Cardiac septum (tissue), 1 donor: ENCODE results near the gene MCMBP. TPM values are rescaled to one million over a fixed set of nuclear protein-coding genes. Genes with fewer than 3 reads are reported as not detected.
"Not testable (repeated sequence)": the region's sequence is repeated elsewhere in the genome, so short reads cannot be mapped to it uniquely, and the experiment has no call there.

Experiments
- DNase-seq: peaks from one replicate; pipeline ENCODE4 v3.0.0-alpha.2; 2020; ENCODE audit warnings: low spot score
- intact Hi-C: fragments of 100-400 bp; cut with DNase I; formaldehyde crosslinking; loops from one replicate; pipeline ENCODE4 v1.14.0; 2022
- long read RNA-seq: library from polyadenylated mRNA; unstranded; transcript quantifications from one replicate; pipeline ENCODE4 v2.0.0, GENCODE V29; 2021
- total RNA-seq: library from RNA; stranded (reverse); fragmentation: NEBNext Ultra II Directional; extraction: Animal tissue kit (Norgen Biotek cat#: 25700); gene quantifications from one replicate; pipeline ENCODE4 v1.2.1, GENCODE V29; 2021
- donor health status: DM: no; HTN: no; CAD: no.

MCMBP gene, protein sequence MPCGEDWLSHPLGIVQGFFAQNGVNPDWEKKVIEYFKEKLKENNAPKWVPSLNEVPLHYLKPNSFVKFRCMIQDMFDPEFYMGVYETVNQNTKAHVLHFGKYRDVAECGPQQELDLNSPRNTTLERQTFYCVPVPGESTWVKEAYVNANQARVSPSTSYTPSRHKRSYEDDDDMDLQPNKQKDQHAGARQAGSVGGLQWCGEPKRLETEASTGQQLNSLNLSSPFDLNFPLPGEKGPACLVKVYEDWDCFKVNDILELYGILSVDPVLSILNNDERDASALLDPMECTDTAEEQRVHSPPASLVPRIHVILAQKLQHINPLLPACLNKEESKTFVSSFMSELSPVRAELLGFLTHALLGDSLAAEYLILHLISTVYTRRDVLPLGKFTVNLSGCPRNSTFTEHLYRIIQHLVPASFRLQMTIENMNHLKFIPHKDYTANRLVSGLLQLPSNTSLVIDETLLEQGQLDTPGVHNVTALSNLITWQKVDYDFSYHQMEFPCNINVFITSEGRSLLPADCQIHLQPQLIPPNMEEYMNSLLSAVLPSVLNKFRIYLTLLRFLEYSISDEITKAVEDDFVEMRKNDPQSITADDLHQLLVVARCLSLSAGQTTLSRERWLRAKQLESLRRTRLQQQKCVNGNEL
- total RNA-seq: 30.3 TPM
- long read RNA-seq, full-length matches to known transcripts: 47 of 61 reads
- long read RNA-seq, partial matches to known transcripts: 4 of 61 reads
- long read RNA-seq, other reads (novel, unspliced or antisense): 10 of 61 reads

DNA sequence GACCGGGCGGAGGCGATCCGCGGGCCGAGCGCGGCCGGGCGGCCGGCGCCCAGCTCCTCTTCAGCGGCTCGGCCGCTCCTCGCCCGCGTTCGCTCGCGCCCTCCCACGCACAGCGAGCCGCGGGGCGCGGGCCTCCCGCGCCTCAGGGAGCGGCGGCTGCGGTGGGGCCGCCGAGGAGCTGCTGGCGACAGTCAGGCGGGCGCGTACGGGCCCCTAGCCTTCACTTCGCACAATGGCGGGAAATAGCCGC is at the start of gene MCMBP:
MCMBP (minus strand) TSS at position 234 of the 250 bp plus-strand sequence. CDS start 259 bp downstream, outside the sequence.
- intact Hi-C loops: loop anchor here (1.0 to 5.0 kb wide), 2 partner anchors 20 to 185 kb away; partner anchors contain the start of gene SEC23IP
- DNase-seq: no peak

DNA sequence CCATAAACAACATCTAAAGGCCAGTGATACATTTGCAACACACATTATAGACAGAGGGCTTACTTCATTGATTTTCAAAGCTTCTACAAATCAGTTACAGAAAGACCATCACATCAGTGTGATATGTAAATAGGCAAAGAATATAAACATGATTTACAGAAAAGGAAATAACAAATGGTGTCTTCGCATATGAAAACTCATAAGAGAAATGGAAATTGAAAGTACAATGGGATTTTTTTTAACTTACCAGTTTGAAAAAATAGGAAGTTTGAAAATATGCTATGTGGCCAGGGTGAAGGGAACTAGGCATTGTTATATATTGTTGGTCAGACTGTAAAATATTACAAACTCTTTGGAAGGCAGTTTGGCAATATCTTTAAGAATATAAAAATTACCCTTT is 47.2 kb upstream of the MCMBP start:
- no peak for DNase-seq
- intact Hi-C loops: no loop called here

DNA sequence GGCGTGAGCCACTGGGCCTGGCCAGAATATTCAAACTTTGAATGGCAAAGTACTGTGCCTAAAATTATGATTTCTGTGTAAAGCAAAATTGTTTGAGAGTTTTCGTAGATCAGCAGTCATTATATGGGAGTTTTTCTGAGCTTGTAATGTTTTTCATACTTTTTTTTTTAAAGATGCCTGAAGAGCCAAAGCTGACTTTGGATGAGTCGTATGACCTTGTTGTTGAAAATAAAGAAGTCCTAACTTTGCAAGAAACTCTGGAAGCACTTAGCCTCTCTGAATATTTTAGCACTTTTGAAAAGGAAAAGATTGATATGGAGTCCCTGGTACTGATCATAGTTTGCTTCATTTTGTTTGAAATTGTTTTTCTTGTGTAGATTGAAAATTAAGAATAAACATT is 46.6 kb upstream of the MCMBP start:
- intact Hi-C loops: no loop called here
- no peak for DNase-seq

DNA sequence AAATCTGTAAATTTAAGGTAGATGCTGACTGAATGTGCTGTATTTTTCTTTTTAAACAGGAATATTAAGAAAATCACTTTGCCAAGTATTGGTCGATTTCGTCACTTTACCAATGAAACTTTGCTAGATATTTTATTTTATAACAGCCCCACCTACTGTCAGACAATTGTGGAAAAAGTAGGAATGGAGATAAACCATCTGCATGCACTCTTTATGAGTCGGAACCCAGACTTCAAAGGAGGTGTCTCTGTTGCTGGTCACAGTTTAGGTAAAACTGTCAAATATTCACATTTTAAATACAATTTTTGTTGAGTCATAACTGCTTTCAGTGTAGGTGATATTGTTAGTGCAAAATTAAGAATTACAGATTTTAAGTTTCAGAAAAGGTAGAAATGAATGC is 45.1 kb upstream of the MCMBP start:
- intact Hi-C loops: no loop called here

DNA sequence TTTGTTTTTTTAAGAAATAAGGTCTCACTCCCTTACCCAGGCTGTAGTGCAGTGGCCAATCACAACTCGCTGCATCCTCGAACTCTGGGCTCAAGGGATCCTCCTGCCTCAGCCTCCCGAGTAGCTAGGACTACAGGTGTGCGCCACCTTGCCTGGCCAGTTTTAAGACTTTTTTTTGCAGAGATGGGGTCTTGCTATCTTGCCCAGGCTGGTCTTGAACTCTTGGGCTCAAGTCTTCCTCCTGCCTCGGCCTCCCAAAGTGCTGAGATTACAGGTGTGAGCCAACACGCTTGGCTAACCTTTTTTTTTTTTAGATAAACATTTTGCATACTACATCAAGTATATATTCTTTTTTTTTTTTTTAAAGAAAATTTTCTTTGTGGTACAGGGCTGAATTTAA is 38.0 kb upstream of the MCMBP start:
- intact Hi-C loops: no loop called here
- DNase-seq: no peak

More for the DNA sequence above, 45.1 kb upstream of the MCMBP start:
- no peak for DNase-seq

DNA sequence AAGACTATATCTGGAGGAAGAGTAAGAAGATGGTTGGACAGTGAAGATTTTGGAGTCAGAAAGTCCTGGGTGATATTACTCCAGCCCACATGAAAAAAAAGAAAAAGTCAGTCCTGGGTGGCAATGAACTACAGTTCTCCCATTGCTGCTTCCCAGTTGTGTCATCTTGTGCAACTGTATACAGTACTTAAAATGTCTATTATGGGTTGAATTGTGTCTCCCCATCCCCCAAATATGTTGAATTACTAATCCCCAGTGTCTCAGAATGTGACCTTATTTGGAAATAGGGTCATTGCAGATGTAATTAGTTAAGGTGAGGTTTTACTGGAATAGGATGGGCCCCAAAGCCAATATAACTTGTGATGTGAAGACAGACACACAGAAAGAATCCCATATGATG is 35.5 kb upstream of the MCMBP start:
- no peak for DNase-seq
- intact Hi-C loops: no loop called here

DNA sequence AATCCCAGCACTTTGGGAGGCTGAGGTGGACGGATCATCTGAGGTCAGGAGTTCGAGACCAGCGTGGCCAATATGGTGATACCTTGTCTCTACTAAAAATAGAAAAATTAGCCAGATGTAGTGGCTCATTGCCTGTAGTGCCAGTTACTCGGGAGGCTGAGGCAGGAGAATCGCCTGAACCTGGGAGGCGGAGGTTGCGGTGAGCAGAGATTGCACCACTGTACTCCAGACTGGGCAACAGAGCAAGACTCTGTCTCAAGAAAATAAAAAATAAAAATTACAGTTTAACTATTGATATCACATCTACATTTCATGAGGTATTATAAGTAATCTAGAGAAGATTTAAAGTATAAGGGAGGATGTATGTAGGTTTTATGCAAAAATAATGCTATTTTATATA is 35.1 kb upstream of the MCMBP start:
- intact Hi-C loops, DNase-seq: not testable (repeated sequence)

DNA sequence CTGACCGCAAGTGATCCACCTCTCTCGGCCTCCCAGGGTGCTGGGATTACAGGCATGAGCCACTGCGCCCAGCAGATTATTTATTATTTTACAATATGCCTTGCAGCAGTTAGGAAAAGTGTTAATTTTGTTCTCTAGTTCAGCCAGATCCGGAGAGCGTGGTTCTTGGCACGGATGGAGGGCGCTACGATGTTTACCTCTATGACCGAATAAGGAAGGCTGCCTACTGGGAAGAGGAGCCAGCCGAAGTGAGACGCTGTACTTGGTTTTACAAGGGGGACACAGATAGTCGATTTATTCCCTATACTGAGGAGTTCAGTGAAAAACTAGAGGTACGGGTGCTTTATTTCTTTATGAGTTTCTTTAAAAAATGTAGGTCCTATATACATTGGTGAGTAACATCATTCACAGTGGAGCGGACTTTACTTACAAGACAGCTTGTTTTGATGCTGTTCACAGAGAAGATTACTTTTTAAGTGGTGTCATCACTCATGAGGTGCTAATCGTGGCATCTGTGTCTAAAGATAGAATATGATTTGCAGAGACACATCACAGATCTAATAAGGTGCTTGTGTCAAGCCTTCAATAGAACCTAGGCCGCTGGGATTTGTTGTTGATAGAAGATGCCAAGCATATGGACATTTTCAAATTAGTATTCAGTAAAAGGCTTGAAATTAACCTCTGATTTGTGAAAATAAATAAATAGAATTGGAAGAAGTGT is 31.5 kb upstream of the MCMBP start:
- no peak for DNase-seq
- intact Hi-C loops: no loop called here

DNA sequence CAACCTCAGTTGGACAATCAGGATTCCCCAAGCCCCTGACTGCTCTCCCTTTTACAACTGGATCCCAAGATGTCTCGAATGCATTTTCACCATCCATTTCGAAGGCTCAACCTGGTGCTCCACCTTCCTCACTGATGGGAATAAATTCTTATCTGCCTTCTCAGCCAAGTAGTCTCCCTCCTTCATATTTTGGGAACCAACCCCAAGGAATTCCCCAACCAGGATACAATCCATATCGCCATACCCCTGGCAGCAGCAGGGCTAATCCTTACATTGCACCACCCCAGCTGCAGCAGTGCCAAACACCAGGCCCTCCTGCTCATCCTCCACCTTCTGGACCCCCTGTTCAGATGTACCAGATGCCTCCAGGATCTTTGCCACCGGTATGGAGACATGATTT is 25.9 kb upstream of the MCMBP start:
- intact Hi-C loops: no loop called here
- no peak for DNase-seq

DNA sequence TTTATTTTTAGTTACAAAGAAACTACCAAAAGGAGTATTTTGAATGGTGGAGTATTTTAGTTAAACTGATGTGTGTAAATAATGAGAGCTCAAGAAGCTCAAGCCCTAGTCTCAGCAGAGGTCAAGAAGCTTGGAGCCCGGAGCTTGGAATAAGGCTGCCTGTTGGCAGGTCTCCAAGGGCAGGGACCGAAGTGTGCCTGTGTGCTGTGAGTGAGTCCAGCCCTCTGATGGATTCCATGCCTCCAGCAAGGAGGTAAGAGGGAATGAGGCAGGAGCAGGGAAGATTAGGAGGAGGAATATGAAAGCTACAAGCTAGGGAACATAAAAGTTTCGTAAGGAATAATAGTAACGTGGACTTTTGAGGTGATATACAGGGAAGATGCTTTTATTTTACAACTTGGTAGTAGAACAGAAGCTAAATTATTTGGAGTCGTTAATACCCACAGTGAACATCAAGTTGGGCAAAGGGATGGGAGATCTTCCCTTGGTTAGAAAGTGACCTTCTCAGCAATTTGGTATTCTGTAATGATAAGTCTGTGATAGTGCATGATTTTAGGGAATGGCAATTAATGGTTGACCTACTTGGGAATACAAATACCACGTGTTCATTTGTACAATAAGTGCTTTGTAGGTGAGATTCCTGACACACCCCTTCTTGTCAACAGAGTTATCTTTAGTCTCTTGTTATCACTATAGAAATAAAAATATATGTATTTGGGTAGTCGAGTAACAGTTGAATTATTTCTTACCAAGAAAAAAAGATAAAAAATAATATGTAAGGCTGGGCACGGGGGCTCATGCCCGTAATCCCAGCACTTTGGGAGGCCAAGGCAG is 24.5 kb upstream of the MCMBP start:
- DNase-seq: peak; percentile 83
- intact Hi-C loops: no loop called here

DNA sequence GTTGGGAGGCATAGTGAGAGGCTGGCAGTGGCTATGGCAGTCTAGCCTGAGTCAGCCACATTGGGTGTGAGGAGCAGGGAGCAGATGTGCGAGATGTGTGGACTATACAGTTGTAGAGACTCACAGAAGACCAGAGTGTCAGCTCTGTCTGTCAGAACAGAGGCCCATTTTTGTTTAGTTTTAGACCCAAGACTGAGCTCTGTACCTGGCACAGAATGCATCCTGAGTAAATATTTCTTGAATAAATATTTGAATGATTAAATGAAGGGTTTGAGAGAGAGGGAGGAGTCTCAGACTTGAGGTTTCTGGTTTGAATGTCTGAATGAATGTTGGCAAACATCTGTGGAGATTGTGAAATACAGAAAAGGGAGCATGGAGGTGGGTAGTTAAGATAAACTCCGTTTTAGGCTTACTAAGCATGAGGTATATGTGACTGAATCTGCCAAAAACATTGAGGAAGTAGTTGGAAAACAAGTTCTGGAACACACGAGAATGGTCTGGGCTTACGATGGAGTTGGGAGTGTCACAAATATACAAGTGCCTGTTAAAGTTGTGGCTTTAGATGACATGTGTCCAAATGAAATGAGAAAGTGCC is 23.5 kb upstream of the MCMBP start:
- intact Hi-C loops: no loop called here
- DNase-seq: no peak

DNA sequence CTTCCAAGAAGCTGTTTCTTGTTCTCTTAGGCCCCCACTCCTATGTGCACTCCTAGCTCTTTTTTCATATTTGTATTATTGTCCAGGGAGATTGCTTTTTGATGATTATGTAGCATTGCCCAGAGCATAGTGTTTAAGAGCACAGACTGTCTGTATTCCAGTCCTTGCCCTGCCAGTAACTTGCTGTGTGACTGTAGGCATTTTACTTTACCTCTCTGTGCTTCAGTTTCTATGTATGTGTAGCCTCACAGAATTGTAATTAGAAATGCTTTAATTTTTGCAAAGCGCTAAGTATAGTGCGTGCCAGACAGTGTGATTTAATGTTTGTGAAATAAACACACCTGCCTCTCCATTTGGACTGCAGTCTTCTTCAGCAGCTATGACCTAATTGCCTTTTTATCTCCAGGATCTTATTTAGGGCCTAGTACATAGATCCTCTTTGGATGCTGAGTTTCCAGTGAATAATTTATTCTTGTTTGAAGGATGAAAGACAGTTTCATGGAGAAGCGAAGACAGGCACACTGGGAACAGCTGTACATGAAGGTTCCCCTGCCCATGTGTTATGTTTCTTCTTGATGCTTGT is 21.3 kb upstream of the MCMBP start:
- intact Hi-C loops: no loop called here
- no peak for DNase-seq

DNA sequence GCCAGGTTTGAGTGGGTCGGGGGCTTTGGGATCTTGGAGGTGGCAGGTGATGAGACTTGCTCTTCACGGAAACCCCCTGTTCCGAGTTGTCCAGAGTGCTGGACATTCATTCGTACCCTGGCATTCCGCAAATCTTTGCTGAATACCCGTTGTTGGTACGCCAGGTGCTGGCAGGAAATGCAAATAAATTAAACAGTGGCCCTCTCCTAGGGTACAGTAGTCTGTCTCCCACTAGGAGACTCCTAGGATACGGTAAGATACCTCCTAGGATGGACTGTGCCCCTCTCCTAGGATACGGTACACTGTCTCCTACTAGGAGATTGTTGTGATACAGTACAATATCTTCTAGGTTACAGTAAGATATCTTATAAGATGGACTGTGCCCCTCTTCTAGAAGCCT is 20.4 kb upstream of the MCMBP start:
- intact Hi-C loops: no loop called here
- DNase-seq: no peak

DNA sequence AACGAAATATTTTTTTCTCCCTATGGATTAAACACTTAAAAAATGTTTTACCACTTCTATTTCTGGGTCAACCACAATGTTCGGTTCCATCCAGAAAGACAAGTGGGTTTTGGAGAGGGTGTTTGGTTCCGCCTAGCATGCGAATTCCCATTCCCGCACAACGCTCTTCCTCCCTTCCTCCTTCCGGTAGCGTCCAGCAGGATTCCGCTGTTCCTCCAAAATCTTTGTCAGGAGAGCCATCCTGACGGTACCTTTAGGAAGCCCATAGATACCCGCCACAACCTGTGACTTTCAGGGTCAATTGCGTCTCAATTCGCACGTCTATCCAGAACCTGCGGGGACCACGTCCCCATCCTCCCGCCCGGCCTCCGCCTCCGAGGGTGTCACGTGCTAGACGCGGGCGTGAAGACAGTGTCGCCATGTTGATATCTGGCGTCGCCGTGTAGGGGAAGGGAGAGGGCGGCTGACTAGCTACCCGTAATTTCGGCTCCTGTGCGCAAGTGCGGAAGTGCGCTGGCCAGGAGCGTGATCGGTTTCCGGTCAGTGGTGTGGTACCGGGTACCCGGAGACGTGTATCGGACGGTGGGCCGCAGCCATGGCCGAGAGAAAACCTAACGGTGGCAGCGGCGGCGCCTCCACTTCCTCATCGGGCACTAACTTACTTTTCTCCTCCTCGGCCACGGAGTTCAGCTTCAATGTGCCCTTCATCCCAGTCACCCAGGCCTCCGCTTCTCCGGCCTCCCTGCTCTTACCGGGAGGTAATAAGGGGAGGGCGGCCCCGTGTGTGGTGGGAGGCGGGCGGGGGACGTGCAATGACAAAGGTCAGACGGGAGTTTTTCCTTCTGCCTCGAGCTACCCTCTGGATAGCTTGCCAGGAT is 19.8 kb upstream of the MCMBP start, which contains the start of gene SEC23IP:
SEC23IP (plus strand) TSS at position 543 of the 878 bp plus-strand sequence; CDS start at position 596, 53 bp downstream.
- DNase-seq: peak; percentile 99
- intact Hi-C loops: loop anchor here (1.0 kb wide), 1 partner anchor 20 kb away; the partner anchor contains the start of gene MCMBP

DNA sequence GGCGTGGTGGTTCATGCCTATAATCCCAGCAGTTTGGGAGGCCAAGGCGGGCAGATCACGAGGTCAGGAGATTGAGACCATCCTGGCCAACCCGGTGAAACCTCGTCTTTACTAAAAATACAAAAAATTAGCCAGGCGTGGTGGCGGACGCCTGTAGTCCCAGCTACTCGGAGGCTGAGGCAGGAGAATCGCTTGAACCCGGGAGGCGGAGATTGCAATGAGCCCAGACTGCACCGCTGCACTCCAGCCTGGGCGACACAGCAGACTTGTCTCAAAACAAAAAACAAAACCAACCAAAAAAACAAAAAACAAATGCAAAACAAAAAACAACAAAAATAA is 19.2 kb upstream of the MCMBP start:
- DNase-seq: not testable (repeated sequence)
- intact Hi-C loops: loop anchor here (1.0 kb wide), 1 partner anchor 20 kb away; the partner anchor contains the start of gene MCMBP

DNA sequence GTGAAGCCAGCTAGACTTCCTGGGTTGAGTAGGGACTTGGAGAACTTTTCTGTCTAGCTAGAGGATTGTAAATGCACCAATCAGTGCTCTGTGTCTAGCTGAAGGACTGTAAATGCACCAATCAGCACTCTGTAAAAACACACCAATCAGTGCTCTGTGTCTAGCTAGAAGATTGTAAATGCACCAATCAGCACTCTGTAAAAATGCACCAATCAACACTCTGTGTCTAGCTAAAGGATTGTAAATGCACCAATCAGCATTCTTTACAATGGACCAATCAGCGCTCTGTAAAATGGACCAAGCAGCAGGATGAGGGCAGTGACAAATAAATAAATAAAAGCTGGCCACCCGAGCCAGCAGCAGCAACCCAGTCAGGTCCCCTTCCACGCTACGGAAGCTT is 17.7 kb upstream of the MCMBP start:
- intact Hi-C loops, DNase-seq: not testable (repeated sequence)

DNA sequence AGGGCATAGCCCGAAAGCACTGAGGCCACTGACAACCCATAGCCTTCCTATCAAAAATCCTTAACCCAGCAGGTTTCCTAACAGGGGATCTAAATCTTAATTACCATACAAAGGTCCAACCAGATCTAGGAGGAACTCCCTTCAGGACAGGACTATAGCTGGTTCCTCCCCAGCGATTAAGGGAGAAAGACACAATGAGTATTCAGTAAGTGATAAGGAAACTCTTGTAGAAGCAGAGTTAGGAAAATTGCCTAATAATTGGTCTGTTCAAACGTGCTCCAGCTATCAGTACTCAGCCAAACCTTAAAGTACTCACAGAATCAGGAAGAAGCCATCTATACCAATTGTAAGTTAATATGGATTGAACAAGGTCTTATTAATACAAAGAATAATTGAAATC is 16.6 kb upstream of the MCMBP start:
- DNase-seq, intact Hi-C loops: not testable (repeated sequence)

DNA sequence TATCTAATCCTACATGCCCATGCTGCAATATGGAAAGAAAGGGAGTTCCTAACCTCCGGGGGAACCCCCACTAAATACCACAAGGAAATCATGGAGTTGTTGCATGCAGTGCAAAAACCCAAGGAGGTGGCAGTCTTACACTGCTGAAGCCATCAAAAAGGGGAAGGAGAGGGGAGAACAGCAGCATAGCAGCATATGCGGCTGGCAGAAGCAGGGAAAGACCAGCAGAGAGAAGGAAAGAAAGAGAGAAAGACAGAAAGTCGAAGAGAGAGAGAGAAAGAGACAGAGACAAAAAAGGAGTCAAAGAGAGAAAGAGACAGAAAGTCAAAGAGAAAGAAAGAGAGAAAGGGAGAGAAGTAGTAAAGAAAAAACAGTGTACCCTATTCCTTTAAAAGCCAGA is 16.1 kb upstream of the MCMBP start:
- DNase-seq, intact Hi-C loops: not testable (repeated sequence)
